Immature natural killer cell (primary cell): Measurements from ENCODE around the gene FAM13A. TPM values are rescaled to one million over a fixed set of nuclear protein-coding genes. Genes with fewer than 3 reads are reported as not detected.
A peak's percentile ranks its signal among the peaks of the same experiment; 100 is the strongest.

Experiments used
- DNase-seq, 3 donors: peaks; one replicate each; pipeline ENCODE4 v3.0.0; 2022; ENCODE audit warnings: mixed read lengths in 1 of 3
- H3K27ac Mint-ChIP-seq, 6 donors: one replicate each; pipeline ENCODE4 v1.8.0; 2020; ENCODE audit warnings: mixed read lengths in 6 of 6, mild to moderate bottlenecking in 5 of 6, inconsistent platforms in 4 of 6, moderate library complexity in 3 of 6
- H3K27me3 Mint-ChIP-seq, 3 donors: one replicate each; pipeline ENCODE4 v1.8.0; 2020 to 2021; ENCODE audit warnings: low read depth in 3 of 3, mild to moderate bottlenecking in 3 of 3, mixed read lengths in 3 of 3, moderate library complexity in 3 of 3, inconsistent platforms in 1 of 3
- H3K36me3 Mint-ChIP-seq, 3 donors: one replicate each; pipeline ENCODE4 v1.8.0; 2020; ENCODE audit warnings: mixed read lengths in 3 of 3, inconsistent platforms in 2 of 3, mild to moderate bottlenecking in 2 of 3
- H3K4me1 Mint-ChIP-seq, 2 donors: one replicate each; pipeline ENCODE4 v1.8.0; 2020; ENCODE audit warnings: inconsistent platforms in 2 of 2, mild to moderate bottlenecking in 2 of 2, mixed read lengths in 2 of 2, moderate library complexity in 1 of 2
- H3K4me3 Mint-ChIP-seq, 5 donors: one replicate each; pipeline ENCODE4 v1.8.0; 2020; ENCODE audit warnings: mild to moderate bottlenecking in 5 of 5, mixed read lengths in 5 of 5, inconsistent platforms in 3 of 5, moderate library complexity in 3 of 5
- H3K9me3 Mint-ChIP-seq, 6 donors: one replicate each; pipeline ENCODE4 v1.8.0; 2020; ENCODE audit warnings: mild to moderate bottlenecking in 6 of 6, mixed read lengths in 6 of 6, inconsistent platforms in 4 of 6, moderate library complexity in 3 of 6
- polyA plus RNA-seq, 3 donors: library from polyadenylated mRNA; unstranded; fragments of 300-500 nt; fragmentation: Illumina TruSeq; gene quantifications; one replicate each; pipeline ENCODE4 v1.2.3, GENCODE V29; 2021

Gene FAM13A
- polyA plus RNA-seq, 3 donors from 2014 or later = 1.5 to 3.4 (median 1.7) TPM

- H3K9me3 Mint-ChIP-seq = no peaks in the 10 kb centered on the region
- no peak overlapping the region for H3K27ac Mint-ChIP-seq
- H3K27me3 Mint-ChIP-seq = no peaks in the 10 kb centered on the region
- DNase-seq = no peak
- no peak overlapping the region for H3K4me3 Mint-ChIP-seq
- peaks cover 0 to 13% (median 4%) of the 10 kb centered on the region in 3 donors for H3K36me3 Mint-ChIP-seq
- H3K4me1 Mint-ChIP-seq = peaks cover 11 to 14% of the 10 kb centered on the region in 2 donors
Measured at GRCh38 chr4:88758264-88758663, 298.7 kb downstream of the FAM13A start.

GRCh38 chr4:88757776-88758175 is 299.2 kb downstream of the FAM13A start:
- Mint-ChIP-seq H3K4me3 (no peak overlapping the region), H3K27me3 (no peaks in the 10 kb centered on the region), H3K27ac (no peak overlapping the region), H3K4me1 (peaks cover 11 to 14% of the 10 kb centered on the region in 2 donors), H3K9me3 (no peaks in the 10 kb centered on the region), H3K36me3 (peaks cover 0 to 13% (median 4%) of the 10 kb centered on the region in 3 donors)
- no peak for DNase-seq

GRCh38 chr4:88757067-88757466 is 299.9 kb downstream of the FAM13A start:
- Mint-ChIP-seq H3K27ac (no peak overlapping the region), H3K9me3 (no peaks in the 10 kb centered on the region), H3K36me3 (peaks cover 0 to 13% (median 4%) of the 10 kb centered on the region in 3 donors), H3K27me3 (peaks cover 0 to 2% (median 0%) of the 10 kb centered on the region in 3 donors), H3K4me1 (peaks cover 9 to 12% of the 10 kb centered on the region in 2 donors), H3K4me3 (no peak overlapping the region)
- DNase-seq = no peak

GRCh38 chr4:88756149-88756548 is 300.8 kb downstream of the FAM13A start:
- peaks cover 2 to 3% of the 10 kb centered on the region in 2 donors for H3K4me1 Mint-ChIP-seq
- no peak for DNase-seq
- H3K9me3 Mint-ChIP-seq = no peaks in the 10 kb centered on the region
- H3K36me3 Mint-ChIP-seq = peaks cover 0 to 16% (median 4%) of the 10 kb centered on the region in 3 donors
- H3K27ac Mint-ChIP-seq = no peak overlapping the region
- peaks cover 0 to 2% (median 0%) of the 10 kb centered on the region in 3 donors for H3K27me3 Mint-ChIP-seq
- no peak overlapping the region for H3K4me3 Mint-ChIP-seq

- peaks cover 0 to 2% (median 0%) of the 10 kb centered on the region in 3 donors for H3K27me3 Mint-ChIP-seq
- H3K27ac Mint-ChIP-seq = no peak overlapping the region
- peaks cover 0 to 16% (median 4%) of the 10 kb centered on the region in 3 donors for H3K36me3 Mint-ChIP-seq
- H3K4me3 Mint-ChIP-seq = no peak overlapping the region
- DNase-seq = no peak
- no peaks in the 10 kb centered on the region for H3K4me1 Mint-ChIP-seq
- H3K9me3 Mint-ChIP-seq = no peaks in the 10 kb centered on the region
Measured at GRCh38 chr4:88755454-88755853, 301.5 kb downstream of the FAM13A start.

GRCh38 chr4:88754796-88755195 is 302.2 kb downstream of the FAM13A start:
- Mint-ChIP-seq H3K27me3 (peaks cover 0 to 4% (median 0%) of the 10 kb centered on the region in 3 donors), H3K36me3 (peaks cover 4 to 22% (median 9%) of the 10 kb centered on the region in 3 donors), H3K4me3 (no peak overlapping the region), H3K27ac (peak overlapping the region in 1 of 6 donors; percentile 25), H3K9me3 (no peaks in the 10 kb centered on the region), H3K4me1 (no peaks in the 10 kb centered on the region)
- DNase-seq = no peak

GRCh38 chr4:88753658-88754571 is 303.1 kb downstream of the FAM13A start:
- peaks cover 0 to 4% (median 0%) of the 10 kb centered on the region in 3 donors for H3K27me3 Mint-ChIP-seq
- DNase-seq = no peak
- no peaks in the 10 kb centered on the region for H3K9me3 Mint-ChIP-seq
- peaks cover 10 to 28% (median 15%) of the 10 kb centered on the region in 3 donors for H3K36me3 Mint-ChIP-seq
- no peak overlapping the region for H3K4me3 Mint-ChIP-seq
- no peak overlapping the region for H3K27ac Mint-ChIP-seq
- H3K4me1 Mint-ChIP-seq = no peaks in the 10 kb centered on the region

GRCh38 chr4:88752754-88753153 is 304.2 kb downstream of the FAM13A start:
- Mint-ChIP-seq H3K27me3 (peaks cover 0 to 4% (median 0%) of the 10 kb centered on the region in 3 donors), H3K27ac (no peak overlapping the region)

GRCh38 chr4:88752076-88752463 is 304.9 kb downstream of the FAM13A start:
- no peaks in the 10 kb centered on the region for H3K9me3 Mint-ChIP-seq
- no peak overlapping the region for H3K27ac Mint-ChIP-seq
- H3K4me1 Mint-ChIP-seq = no peaks in the 10 kb centered on the region
- no peak overlapping the region for H3K4me3 Mint-ChIP-seq
- DNase-seq = no peak
- peaks cover 19 to 30% (median 24%) of the 10 kb centered on the region in 3 donors for H3K36me3 Mint-ChIP-seq
- peaks cover 0 to 4% (median 0%) of the 10 kb centered on the region in 3 donors for H3K27me3 Mint-ChIP-seq

More at GRCh38 chr4:88752754-88753153, 304.2 kb downstream of the FAM13A start:
- H3K4me3 Mint-ChIP-seq = no peak overlapping the region
- no peak for DNase-seq
- H3K4me1 Mint-ChIP-seq = no peaks in the 10 kb centered on the region
- no peaks in the 10 kb centered on the region for H3K9me3 Mint-ChIP-seq
- H3K36me3 Mint-ChIP-seq = peaks cover 19 to 27% (median 21%) of the 10 kb centered on the region in 3 donors

- Mint-ChIP-seq H3K9me3 (no peaks in the 10 kb centered on the region), H3K4me1 (no peaks in the 10 kb centered on the region), H3K27me3 (peaks cover 0 to 4% (median 0%) of the 10 kb centered on the region in 3 donors), H3K36me3 (peaks cover 19 to 36% (median 29%) of the 10 kb centered on the region in 3 donors), H3K27ac (peak overlapping the region in 1 of 6 donors; percentile 8), H3K4me3 (no peak overlapping the region)
- DNase-seq = no peak
Measured at GRCh38 chr4:88751258-88752075, 305.5 kb downstream of the FAM13A start.

- Mint-ChIP-seq H3K27me3 (peaks cover 0 to 4% (median 0%) of the 10 kb centered on the region in 3 donors), H3K4me1 (no peaks in the 10 kb centered on the region), H3K36me3 (peaks cover 24 to 40% (median 29%) of the 10 kb centered on the region in 3 donors), H3K4me3 (no peak overlapping the region), H3K27ac (no peak overlapping the region), H3K9me3 (no peaks in the 10 kb centered on the region)
- DNase-seq = no peak
Measured at GRCh38 chr4:88750369-88750768, 306.6 kb downstream of the FAM13A start.

- H3K4me1 Mint-ChIP-seq = no peaks in the 10 kb centered on the region
- no peaks in the 10 kb centered on the region for H3K9me3 Mint-ChIP-seq
- peaks cover 24 to 46% (median 32%) of the 10 kb centered on the region in 3 donors for H3K36me3 Mint-ChIP-seq
- DNase-seq = no peak
- peaks cover 0 to 3% (median 0%) of the 10 kb centered on the region in 3 donors for H3K27me3 Mint-ChIP-seq
- H3K4me3 Mint-ChIP-seq = no peak overlapping the region
- no peak overlapping the region for H3K27ac Mint-ChIP-seq
Measured at GRCh38 chr4:88747351-88747750, 309.6 kb downstream of the FAM13A start.

- no peaks in the 10 kb centered on the region for H3K4me1 Mint-ChIP-seq
- H3K4me3 Mint-ChIP-seq = no peak overlapping the region
- peaks cover 0 to 2% (median 0%) of the 10 kb centered on the region in 3 donors for H3K27me3 Mint-ChIP-seq
- no peaks in the 10 kb centered on the region for H3K9me3 Mint-ChIP-seq
- peaks cover 24 to 43% (median 38%) of the 10 kb centered on the region in 3 donors for H3K36me3 Mint-ChIP-seq
- no peak overlapping the region for H3K27ac Mint-ChIP-seq
- no peak for DNase-seq
Measured at GRCh38 chr4:88746206-88746605, 310.8 kb downstream of the FAM13A start.
